Subcutaneous adipose tissue (tissue), 4 donors: ENCODE measurements around the gene TET3. TPM values are rescaled to one million over a fixed set of nuclear protein-coding genes. Genes with fewer than 3 reads are reported as not detected.

Source experiments
- CTCF ChIP-seq: fragments of 450-650 bp; IDR thresholded peaks from one replicate; pipeline ENCODE4 v1.5.1; 2016; ENCODE audit warnings: low read depth, mild to moderate bottlenecking, control low read depth, antibody characterized with exemption, moderate library complexity
- total RNA-seq, 4 donors: library from RNA; depleted of rRNA; stranded (reverse); fragments of >200 nt; gene quantifications; one replicate each; pipeline ENCODE4 v1.1.0, GENCODE V29; 2016

The TET3 gene
- total RNA-seq, 4 donors from 2014 or later, result 5.8 to 11.4 (median 7.8) TPM

GRCh38 chr2:74002505-74003421 is 18.1 kb downstream of the TET3 start:
- no peak for TF ChIP-seq CTCF

- no peak for TF ChIP-seq CTCF
These were observed 18.9 kb downstream of the TET3 start for GRCh38 chr2:74003494-74004211.

GRCh38 chr2:74004212-74005182 is 19.8 kb downstream of the TET3 start:
- TF ChIP-seq CTCF, result no peak

- no peak for TF ChIP-seq CTCF
These were observed 21.1 kb downstream of the TET3 start for GRCh38 chr2:74005786-74006185.

GRCh38 chr2:74006459-74006858 is 21.7 kb downstream of the TET3 start:
- no peak for TF ChIP-seq CTCF

- TF ChIP-seq CTCF, result no peak
These were observed 22.4 kb downstream of the TET3 start for GRCh38 chr2:74007121-74007520.
